ENCODE data around the gene SEL1L2. TPM values are rescaled to one million over a fixed set of nuclear protein-coding genes. Genes with fewer than 3 reads are reported as not detected.

Gene SEL1L2
- total RNA-seq, 1 experiment from 2014 or later, result not detected

- CTCF ChIA-PET, result no interaction called here
- Mint-ChIP-seq H3K36me3 (ENCODE audit: insufficient read depth, unreplicated experiment) (no peaks in the 10 kb centered on the region), H3K4me1 (ENCODE audit: low read depth, unreplicated experiment) (peaks cover 11% of the 10 kb centered on the region), H3K4me3 (ENCODE audit: low read depth, unreplicated experiment) (no peak overlapping the region), H3K9me3 (ENCODE audit: low read depth, unreplicated experiment) (no peaks in the 10 kb centered on the region), H3K27me3 (ENCODE audit: unreplicated experiment) (no peaks in the 10 kb centered on the region), H3K27ac (ENCODE audit: unreplicated experiment) (peak overlapping the region; percentile 50)
- no peak for TF ChIP-seq CTCF (IDR thresholded peaks at IDR 0.05; ENCODE audit: unreplicated experiment)
- DNase-seq, result no peak
- BruUV-seq (replicated peaks), result no TSS peak
- intact Hi-C loops (cut with micrococcal nuclease; ENCODE audit: unreplicated experiment), result no loop called here
These were observed 6.2 kb downstream of the SEL1L2 start for GRCh38 chr20:13984211-13984610.

- Mint-ChIP-seq H3K36me3 (ENCODE audit: insufficient read depth, unreplicated experiment) (no peaks in the 10 kb centered on the region), H3K4me1 (ENCODE audit: low read depth, unreplicated experiment) (peaks cover 9% of the 10 kb centered on the region), H3K27me3 (ENCODE audit: unreplicated experiment) (no peaks in the 10 kb centered on the region), H3K27ac (ENCODE audit: unreplicated experiment) (no peak overlapping the region), H3K9me3 (ENCODE audit: low read depth, unreplicated experiment) (no peaks in the 10 kb centered on the region), H3K4me3 (ENCODE audit: low read depth, unreplicated experiment) (no peak overlapping the region)
- intact Hi-C loops (cut with micrococcal nuclease; ENCODE audit: unreplicated experiment), result no loop called here
- BruUV-seq (replicated peaks), result no TSS peak
- no peak for TF ChIP-seq CTCF (IDR thresholded peaks at IDR 0.05; ENCODE audit: unreplicated experiment)
- CTCF ChIA-PET, result no interaction called here
- DNase-seq, result no peak
These were observed 29.9 kb downstream of the SEL1L2 start for GRCh38 chr20:13960525-13960924.

- intact Hi-C loops (cut with micrococcal nuclease; ENCODE audit: unreplicated experiment), result no loop called here
- TF ChIP-seq CTCF (IDR thresholded peaks at IDR 0.05; ENCODE audit: unreplicated experiment), result no peak
- DNase-seq, result no peak
- Mint-ChIP-seq H3K27me3 (ENCODE audit: unreplicated experiment) (no peaks in the 10 kb centered on the region), H3K9me3 (ENCODE audit: low read depth, unreplicated experiment) (no peaks in the 10 kb centered on the region), H3K36me3 (ENCODE audit: insufficient read depth, unreplicated experiment) (no peaks in the 10 kb centered on the region), H3K27ac (ENCODE audit: unreplicated experiment) (no peak overlapping the region), H3K4me1 (ENCODE audit: low read depth, unreplicated experiment) (peaks cover 9% of the 10 kb centered on the region), H3K4me3 (ENCODE audit: low read depth, unreplicated experiment) (no peak overlapping the region)
- BruUV-seq (replicated peaks), result no TSS peak
- CTCF ChIA-PET, result no interaction called here
These were observed 30.3 kb downstream of the SEL1L2 start for GRCh38 chr20:13960119-13960518.

GRCh38 chr20:13953227-13953626 is 37.2 kb downstream of the SEL1L2 start:
- CTCF ChIA-PET, result no interaction called here
- Mint-ChIP-seq H3K4me1 (ENCODE audit: low read depth, unreplicated experiment) (no peaks in the 10 kb centered on the region), H3K27ac (ENCODE audit: unreplicated experiment) (no peak overlapping the region), H3K4me3 (ENCODE audit: low read depth, unreplicated experiment) (no peak overlapping the region), H3K9me3 (ENCODE audit: low read depth, unreplicated experiment) (no peaks in the 10 kb centered on the region), H3K27me3 (ENCODE audit: unreplicated experiment) (no peaks in the 10 kb centered on the region), H3K36me3 (ENCODE audit: insufficient read depth, unreplicated experiment) (no peaks in the 10 kb centered on the region)
- BruUV-seq (replicated peaks), result no TSS peak
- intact Hi-C loops (cut with micrococcal nuclease; ENCODE audit: unreplicated experiment), result loop anchor here (10.0 kb wide), 1 partner anchor 58 kb away; no protein-coding TSS in a partner anchor
- DNase-seq, result no peak
- no peak for TF ChIP-seq CTCF (IDR thresholded peaks at IDR 0.05; ENCODE audit: unreplicated experiment)

Data from Calu3 (cell line).